Glomerular endothelial cell (primary cell): Measurements from ENCODE around the gene FHAD1. TPM values are rescaled to one million over a fixed set of nuclear protein-coding genes. Genes with fewer than 3 reads are reported as not detected.
A peak's percentile ranks its signal among the peaks of the same experiment; 100 is the strongest.

Experiments used
- DNase-seq: peaks from one replicate; pipeline ENCODE4 v3.0.0-alpha.2; 2011; ENCODE audit warnings: low read depth, low spot score; ENCODE audit errors: extremely low read depth
- total RNA-seq: library from RNA; depleted of rRNA; stranded (reverse); fragments of >200 nt; gene quantifications from 2 replicates; pipeline ENCODE4 v1.2.3, GENCODE V29; 2015

The FHAD1 gene
- total RNA-seq, 1 donor from 2014 or later: not detected

- DNase-seq: no peak
These were observed 96.7 kb downstream of the FHAD1 start for GRCh38 chr1:15343729-15344128.

GRCh38 chr1:15344380-15344779 is 97.4 kb downstream of the FHAD1 start:
- DNase-seq: no peak

- DNase-seq: no peak
These were observed 98.0 kb downstream of the FHAD1 start for GRCh38 chr1:15344800-15345704.

- DNase-seq: no peak
These were observed 98.8 kb downstream of the FHAD1 start for GRCh38 chr1:15345705-15346345.

GRCh38 chr1:15346346-15347030 is 99.5 kb downstream of the FHAD1 start:
- no peak for DNase-seq

DNA sequence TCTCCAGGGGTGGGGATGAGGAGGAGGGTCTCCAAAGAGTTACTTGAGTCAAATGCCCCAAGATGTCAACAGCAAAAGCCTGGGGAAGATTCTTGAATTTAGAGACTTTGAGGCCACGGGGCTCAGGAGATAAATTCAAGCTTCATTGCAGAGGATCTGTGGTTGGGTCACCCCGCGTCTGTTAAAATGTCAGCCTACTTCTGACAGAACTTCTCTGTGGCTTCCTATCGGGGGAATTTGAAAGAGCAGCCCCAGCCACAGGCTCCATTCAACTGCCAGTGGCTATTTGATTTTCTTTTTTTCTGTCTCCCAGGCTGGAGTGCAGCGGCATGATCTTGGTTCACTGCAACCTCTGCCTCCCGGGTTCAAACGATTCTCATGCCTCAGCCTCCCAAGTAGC is 100.2 kb downstream of the FHAD1 start:
- no peak for DNase-seq

DNA sequence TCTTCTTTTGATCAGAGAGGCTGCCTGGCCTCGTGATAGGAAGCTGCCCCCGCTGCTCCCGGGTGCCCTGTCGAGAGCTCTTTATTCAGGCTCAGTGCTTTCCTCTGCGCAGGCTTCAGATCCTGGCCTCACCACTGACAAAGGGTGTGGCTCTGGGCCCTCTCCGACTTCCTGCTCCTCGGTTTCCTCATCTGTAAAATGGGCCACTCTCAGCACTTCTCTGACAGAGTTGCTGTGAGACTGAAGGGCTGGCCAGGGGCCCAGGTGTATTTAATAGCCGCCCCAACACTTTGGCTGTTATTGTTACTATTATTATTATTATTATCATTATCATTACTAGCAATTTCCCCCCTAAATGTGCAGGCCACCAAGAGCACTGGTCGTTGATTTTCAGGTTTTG is 101.6 kb downstream of the FHAD1 start:
- no peak for DNase-seq

- DNase-seq: no peak
These were observed 102.1 kb downstream of the FHAD1 start for GRCh38 chr1:15349133-15349532.

DNA sequence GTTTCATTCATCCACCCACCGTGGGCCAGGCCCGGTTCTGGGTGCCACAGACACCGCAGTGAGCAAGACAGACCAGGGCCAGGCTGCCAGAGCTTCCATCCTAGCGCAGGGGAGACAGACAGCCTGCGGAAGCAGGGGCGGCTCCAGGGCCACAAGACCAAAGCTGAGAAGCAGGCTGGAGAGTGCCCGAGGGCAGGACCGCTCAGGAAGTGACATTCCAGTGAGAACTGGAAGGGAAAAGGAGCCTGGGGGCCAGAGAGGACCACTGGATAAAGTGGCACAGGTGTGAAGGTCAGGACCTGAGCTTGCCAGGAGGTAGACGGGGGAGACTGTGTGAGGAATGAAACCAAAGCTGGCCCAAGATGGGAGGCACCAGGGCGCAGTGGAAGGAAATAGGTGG is 103.1 kb downstream of the FHAD1 start:
- DNase-seq: no peak

DNA sequence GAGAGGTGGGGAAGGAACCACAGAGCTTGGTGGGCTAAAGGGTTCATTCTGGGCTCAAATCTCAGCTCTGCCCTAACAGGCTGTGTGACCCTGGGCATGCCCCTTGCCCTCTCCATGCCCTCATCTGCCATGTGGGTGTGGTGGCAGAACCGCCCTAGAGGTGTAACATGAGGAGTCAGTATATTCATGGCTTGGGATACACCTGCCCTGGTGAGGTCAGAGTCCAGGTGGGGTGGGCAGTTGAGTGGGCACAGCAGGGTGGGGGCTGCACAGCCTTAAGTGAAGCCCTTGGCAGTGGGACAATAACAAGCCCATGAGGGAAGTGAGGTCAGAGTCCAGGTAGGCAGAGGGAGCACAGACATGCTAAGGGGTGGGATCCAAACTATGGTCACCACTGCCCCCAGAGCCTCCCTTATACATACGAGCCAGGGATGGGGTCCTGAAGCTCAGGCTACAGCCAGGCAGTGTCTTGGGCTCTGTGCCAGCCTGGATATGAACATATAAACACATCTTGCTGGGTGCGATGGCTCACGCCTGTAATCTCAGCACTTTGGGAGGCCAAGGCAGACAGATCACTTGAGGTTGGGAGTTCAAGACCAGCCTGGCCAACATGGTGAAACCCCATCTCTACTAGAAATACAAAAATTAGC is 103.7 kb downstream of the FHAD1 start:
- DNase-seq: no peak

- no peak for DNase-seq
These were observed 104.3 kb downstream of the FHAD1 start for GRCh38 chr1:15351310-15351709.

DNA sequence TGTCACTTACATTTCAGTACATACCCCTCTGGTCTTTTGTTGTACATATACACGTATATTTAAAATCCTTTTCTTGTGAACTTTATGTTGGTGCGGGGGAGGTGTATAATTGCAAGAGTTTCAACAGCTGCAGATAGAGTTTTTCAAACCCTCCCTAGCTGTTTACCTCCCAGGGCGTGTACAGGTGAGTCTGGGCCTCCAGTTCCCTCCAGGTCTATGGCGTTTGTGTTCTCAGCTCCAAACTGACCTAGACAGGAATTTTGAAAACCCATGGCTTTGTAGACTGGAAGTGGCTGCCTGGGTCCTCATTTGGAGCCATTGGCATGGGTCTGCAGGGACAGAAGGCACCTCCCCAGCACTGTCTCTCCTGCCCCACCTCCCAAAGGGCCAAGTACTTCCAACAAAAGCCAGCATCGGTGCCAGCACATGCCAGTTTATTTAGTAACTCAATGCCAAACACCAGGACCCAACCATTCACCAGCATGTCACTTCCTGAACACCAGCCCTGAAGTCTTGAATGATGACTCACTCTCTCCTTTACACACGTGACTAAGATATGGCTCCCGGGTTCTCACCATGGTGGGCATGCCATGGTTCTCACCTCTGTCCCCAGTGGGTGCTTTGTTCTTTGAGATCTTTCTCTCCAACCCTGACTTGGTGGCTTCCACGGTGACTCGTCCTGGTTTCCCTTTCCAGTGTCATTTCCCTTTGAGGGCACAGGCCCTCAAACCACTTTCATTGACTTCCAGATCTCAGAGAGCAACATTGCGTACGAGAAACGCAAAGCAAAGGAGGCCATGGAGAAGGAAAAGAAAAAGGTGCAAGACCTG is 105.3 kb downstream of the FHAD1 start:
- DNase-seq: peak; percentile 73

DNA sequence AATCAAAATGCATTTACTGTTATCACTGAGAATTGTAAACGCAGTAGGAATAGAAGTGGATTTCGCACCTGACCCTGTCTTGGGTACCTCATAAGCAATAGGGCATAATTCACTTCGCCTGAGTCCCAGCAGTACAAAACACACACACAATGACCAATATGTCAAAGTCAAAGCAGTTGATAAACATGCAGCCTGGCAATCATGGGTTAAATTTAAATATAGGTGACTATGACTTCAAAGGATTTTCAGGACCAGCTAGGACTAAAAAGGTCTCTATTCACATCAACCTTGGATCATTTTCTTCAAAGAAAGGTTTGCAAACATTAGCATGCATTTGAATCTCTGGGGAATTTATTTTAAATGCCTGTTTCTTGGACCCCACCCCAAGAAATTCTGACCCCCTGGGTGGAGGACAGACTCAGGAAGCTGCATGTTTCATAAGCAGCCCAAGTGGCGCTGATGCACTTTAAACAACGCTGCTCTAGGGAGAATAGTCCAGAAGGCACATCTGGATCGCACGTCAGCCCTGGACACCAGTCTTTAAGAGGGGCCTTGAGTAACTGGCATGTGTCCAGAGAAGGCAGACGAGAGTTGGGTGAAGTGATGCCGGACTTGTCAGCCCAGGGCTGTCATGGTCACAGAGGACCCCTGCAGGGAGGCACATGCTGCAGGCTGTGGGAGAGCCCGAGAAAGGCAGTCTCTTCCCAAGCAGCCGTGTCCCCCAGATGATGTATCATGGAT is 107.0 kb downstream of the FHAD1 start:
- no peak for DNase-seq

- DNase-seq: no peak
These were observed 107.5 kb downstream of the FHAD1 start for GRCh38 chr1:15354580-15354965.

DNA sequence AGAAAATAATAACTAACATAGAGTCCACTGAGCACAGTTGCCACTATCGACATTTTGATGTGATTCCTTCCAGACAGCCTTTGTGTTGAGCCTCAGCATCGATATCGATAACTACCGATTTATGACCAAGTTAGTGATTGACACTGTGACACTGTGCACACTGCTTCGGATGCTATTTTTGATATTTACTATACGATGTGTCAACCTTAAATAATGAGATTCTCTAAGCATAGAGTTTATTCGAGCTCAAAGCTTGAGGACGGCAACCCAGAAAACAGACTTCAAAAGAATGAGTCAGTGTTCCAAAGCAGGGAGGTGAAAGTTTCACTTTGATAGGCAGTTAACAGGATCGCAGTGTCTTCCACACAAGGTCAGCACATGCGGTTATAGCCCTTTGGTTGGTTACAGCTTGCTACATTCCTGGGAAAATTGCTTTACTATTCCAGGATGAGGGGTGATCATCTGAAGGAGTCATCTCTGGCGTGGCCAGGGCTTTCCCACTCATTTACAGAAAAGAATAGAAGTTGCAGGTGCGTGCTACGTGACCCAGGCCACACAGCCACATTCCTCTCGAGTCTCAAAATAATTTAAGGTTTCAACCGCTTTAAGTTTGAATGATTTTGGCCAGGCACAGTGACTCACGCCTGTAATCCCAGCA is 109.1 kb downstream of the FHAD1 start:
- no peak for DNase-seq

- DNase-seq: no peak
These were observed 110.7 kb downstream of the FHAD1 start for GRCh38 chr1:15357612-15358207.

- DNase-seq: no peak
These were observed 111.6 kb downstream of the FHAD1 start for GRCh38 chr1:15358565-15359133.

DNA sequence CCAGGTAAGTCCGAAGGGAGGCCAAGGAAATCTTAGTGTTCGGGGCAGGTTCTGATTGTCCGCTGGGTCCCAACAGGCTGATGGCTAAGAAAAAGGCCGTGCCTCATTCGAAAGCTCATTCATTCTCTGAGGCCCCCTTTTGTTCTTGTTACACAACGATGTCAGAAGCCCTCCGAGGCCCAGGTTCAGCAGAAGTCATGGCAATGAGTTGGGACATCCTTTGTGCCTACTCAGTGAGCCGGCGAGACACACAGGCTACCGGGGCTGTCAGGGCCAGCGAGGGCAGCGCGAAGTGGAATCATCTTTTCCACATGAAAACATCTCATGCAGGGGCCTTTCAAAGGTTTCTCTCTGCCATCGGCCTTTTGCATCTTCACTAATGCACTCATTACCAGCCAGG is 113.7 kb downstream of the FHAD1 start:
- DNase-seq: no peak
